ENCODE measurements around the gene MXRA5.

The MXRA5 gene

GRCh38 chrX:3379111-3379510 lies 32.7 kb upstream of the MXRA5 start:
- TF ChIP-seq TCF12 (IDR thresholded peaks at IDR 0.05; ENCODE audit: low read depth): no peak
- no peak for TF ChIP-seq RAD21 (IDR thresholded peaks at IDR 0.05; ENCODE audit: low read depth)
- TF ChIP-seq TEAD4 (IDR thresholded peaks at IDR 0.05): no peak

- TF ChIP-seq USF1 (IDR thresholded peaks at IDR 0.05): no peak
- TF ChIP-seq RAD21 (IDR thresholded peaks at IDR 0.05; ENCODE audit: low read depth): no peak
- no peak for TF ChIP-seq CREB1 (IDR thresholded peaks at IDR 0.05; ENCODE audit: low read depth)
- TF ChIP-seq TEAD4 (IDR thresholded peaks at IDR 0.05): no peak
- TF ChIP-seq, protein P1, sequence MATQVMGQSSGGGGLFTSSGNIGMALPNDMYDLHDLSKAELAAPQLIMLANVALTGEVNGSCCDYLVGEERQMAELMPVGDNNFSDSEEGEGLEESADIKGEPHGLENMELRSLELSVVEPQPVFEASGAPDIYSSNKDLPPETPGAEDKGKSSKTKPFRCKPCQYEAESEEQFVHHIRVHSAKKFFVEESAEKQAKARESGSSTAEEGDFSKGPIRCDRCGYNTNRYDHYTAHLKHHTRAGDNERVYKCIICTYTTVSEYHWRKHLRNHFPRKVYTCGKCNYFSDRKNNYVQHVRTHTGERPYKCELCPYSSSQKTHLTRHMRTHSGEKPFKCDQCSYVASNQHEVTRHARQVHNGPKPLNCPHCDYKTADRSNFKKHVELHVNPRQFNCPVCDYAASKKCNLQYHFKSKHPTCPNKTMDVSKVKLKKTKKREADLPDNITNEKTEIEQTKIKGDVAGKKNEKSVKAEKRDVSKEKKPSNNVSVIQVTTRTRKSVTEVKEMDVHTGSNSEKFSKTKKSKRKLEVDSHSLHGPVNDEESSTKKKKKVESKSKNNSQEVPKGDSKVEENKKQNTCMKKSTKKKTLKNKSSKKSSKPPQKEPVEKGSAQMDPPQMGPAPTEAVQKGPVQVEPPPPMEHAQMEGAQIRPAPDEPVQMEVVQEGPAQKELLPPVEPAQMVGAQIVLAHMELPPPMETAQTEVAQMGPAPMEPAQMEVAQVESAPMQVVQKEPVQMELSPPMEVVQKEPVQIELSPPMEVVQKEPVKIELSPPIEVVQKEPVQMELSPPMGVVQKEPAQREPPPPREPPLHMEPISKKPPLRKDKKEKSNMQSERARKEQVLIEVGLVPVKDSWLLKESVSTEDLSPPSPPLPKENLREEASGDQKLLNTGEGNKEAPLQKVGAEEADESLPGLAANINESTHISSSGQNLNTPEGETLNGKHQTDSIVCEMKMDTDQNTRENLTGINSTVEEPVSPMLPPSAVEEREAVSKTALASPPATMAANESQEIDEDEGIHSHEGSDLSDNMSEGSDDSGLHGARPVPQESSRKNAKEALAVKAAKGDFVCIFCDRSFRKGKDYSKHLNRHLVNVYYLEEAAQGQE (IDR thresholded peaks at IDR 0.05; ENCODE audit: low read depth): no peak
- no peak for TF ChIP-seq EP300 (IDR thresholded peaks at IDR 0.05; ENCODE audit: borderline replicate concordance)
- no peak for TF ChIP-seq TCF12 (IDR thresholded peaks at IDR 0.05; ENCODE audit: low read depth)
- TF ChIP-seq FOXM1 (IDR thresholded peaks at IDR 0.05; ENCODE audit: borderline replicate concordance, low read depth): no peak
- no peak for TF ChIP-seq TAF1 (IDR thresholded peaks at IDR 0.05; ENCODE audit: low read depth)
- TF ChIP-seq CEBPB (IDR thresholded peaks at IDR 0.05): no peak
- TF ChIP-seq MAX (IDR thresholded peaks at IDR 0.05): no peak
- no peak for TF ChIP-seq EGR1 (IDR thresholded peaks at IDR 0.05)
- no peak for TF ChIP-seq NFIC (IDR thresholded peaks at IDR 0.05)
- TF ChIP-seq ZBTB7A (IDR thresholded peaks at IDR 0.05; ENCODE audit: low read depth): no peak
- no peak for TF ChIP-seq YY1 (IDR thresholded peaks at IDR 0.05; ENCODE audit: low read depth)
Measured at GRCh38 chrX:3378156-3378555, 31.7 kb upstream of the MXRA5 start.

- TF ChIP-seq ZBTB7A (IDR thresholded peaks at IDR 0.05; ENCODE audit: low read depth): no peak
- TF ChIP-seq YY1 (IDR thresholded peaks at IDR 0.05; ENCODE audit: low read depth): no peak
- no peak for TF ChIP-seq USF1 (IDR thresholded peaks at IDR 0.05)
- no peak for TF ChIP-seq FOXM1 (IDR thresholded peaks at IDR 0.05; ENCODE audit: borderline replicate concordance, low read depth)
- TF ChIP-seq EGR1 (IDR thresholded peaks at IDR 0.05): no peak
- no peak for TF ChIP-seq TAF1 (IDR thresholded peaks at IDR 0.05; ENCODE audit: low read depth)
- TF ChIP-seq CEBPB (IDR thresholded peaks at IDR 0.05): no peak
- TF ChIP-seq MAX (IDR thresholded peaks at IDR 0.05): no peak
- TF ChIP-seq EP300 (IDR thresholded peaks at IDR 0.05; ENCODE audit: borderline replicate concordance): no peak
- TF ChIP-seq TEAD4 (IDR thresholded peaks at IDR 0.05): no peak
- TF ChIP-seq CREB1 (IDR thresholded peaks at IDR 0.05; ENCODE audit: low read depth): no peak
Measured at GRCh38 chrX:3377560-3377959, 31.1 kb upstream of the MXRA5 start.

DNA sequence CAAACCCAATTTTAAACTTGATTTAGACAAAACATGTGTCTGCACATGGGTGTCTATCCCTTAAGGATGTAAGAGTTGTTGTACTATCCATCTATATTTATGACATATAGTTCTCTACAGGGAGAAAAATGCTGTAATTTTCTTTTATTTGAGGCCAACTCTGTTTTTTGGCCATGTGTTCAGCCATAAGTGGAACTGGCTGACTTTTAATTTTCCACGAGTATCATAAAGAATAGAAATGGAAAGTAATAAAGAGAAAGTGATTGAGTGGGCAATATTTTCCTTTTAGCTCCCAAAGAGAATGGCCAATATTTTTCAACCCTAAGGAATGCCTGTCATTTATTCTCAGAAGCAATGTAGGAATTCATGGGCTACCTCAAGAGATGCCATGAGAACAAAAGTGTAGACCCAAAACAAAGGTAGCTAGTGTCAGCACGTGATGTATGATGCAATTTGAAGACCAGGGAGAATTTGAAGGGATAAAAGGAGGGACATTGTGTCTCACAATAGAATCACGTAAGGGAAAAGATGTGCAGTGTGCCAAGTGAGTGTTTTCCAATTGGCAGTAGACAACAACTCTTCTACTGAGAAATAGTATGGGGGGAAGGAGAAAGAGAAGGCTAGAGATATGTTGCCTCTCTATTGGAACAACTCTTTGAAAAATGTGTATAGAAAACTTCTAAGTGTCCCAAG lies 27.8 kb upstream of the MXRA5 start:
- TF ChIP-seq TCF12 (IDR thresholded peaks at IDR 0.05; ENCODE audit: low read depth) (no peak), EGR1 (IDR thresholded peaks at IDR 0.05) (no peak), CREB1 (IDR thresholded peaks at IDR 0.05; ENCODE audit: low read depth) (no peak), ZBTB7A (IDR thresholded peaks at IDR 0.05; ENCODE audit: low read depth) (no peak), TEAD4 (IDR thresholded peaks at IDR 0.05) (no peak), USF1 (IDR thresholded peaks at IDR 0.05) (no peak), EP300 (IDR thresholded peaks at IDR 0.05; ENCODE audit: borderline replicate concordance) (no peak)
- TF ChIP-seq, protein P1 (IDR thresholded peaks at IDR 0.05; ENCODE audit: low read depth): no peak

- TF ChIP-seq, protein P1 (IDR thresholded peaks at IDR 0.05; ENCODE audit: low read depth): no peak
- no peak for TF ChIP-seq YY1 (IDR thresholded peaks at IDR 0.05; ENCODE audit: low read depth)
- no peak for TF ChIP-seq TCF12 (IDR thresholded peaks at IDR 0.05; ENCODE audit: low read depth)
- TF ChIP-seq FOXM1 (IDR thresholded peaks at IDR 0.05; ENCODE audit: borderline replicate concordance, low read depth): no peak
- TF ChIP-seq TEAD4 (IDR thresholded peaks at IDR 0.05): no peak
- no peak for TF ChIP-seq EP300 (IDR thresholded peaks at IDR 0.05; ENCODE audit: borderline replicate concordance)
- no peak for TF ChIP-seq EGR1 (IDR thresholded peaks at IDR 0.05)
- no peak for TF ChIP-seq MAX (IDR thresholded peaks at IDR 0.05)
- TF ChIP-seq USF1 (IDR thresholded peaks at IDR 0.05): no peak
- no peak for TF ChIP-seq RAD21 (IDR thresholded peaks at IDR 0.05; ENCODE audit: low read depth)
- no peak for TF ChIP-seq CREB1 (IDR thresholded peaks at IDR 0.05; ENCODE audit: low read depth)
Measured at GRCh38 chrX:3371163-3371562, 24.7 kb upstream of the MXRA5 start.
